ENCODE data around the gene MEN1. TPM values are rescaled to one million over a fixed set of nuclear protein-coding genes. Genes with fewer than 3 reads are reported as not detected.

The MEN1 gene
- total RNA-seq, 1 donor from 2014 or later, result 23.5 TPM

- no peak overlapping the region for H3K4me3 ChIP-seq (ENCODE audit: low read depth, low read length)
- no peak for TF ChIP-seq CTCF (conservative IDR thresholded peaks at IDR 0.05; ENCODE audit: low read depth, low read length)
- no peak for DNase-seq (ENCODE audit: low read depth)
Observed at GRCh38 chr11:64834723-64835615, 24.6 kb upstream of the MEN1 start.

DNA sequence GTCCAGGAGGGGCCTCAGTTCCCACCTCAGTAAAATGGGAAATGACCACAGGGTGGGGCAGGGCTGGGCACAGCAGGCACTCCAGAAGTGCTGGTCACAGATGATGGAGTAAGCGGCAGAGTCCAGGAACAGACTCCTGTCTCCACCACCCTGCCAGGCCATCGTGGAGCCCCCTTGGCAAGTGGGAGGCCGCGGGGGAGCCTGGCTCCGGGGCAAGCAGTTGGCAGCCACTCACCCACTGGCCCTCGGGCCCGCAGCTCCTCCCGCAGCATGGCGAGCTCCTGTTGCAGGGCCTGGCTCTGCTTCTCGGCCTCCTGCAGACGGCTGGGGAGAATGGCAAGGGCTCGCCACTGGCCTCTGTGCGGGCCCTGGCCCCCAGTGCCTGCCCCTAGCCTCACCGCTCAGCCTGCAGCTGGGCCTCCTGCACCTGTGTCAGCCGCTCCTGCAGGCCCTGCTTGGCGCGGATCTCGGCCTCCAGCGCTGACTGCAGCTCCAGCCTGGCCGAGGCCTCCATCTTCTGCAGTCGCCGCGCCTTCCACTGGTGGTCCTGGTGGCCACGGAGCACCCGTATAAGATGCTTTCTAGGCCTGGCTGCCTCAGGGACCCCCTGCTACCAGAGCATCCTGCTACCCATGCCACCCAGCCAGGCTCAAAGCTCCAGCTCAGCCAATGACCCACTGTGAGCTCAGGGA is 23.8 kb upstream of the MEN1 start:
- no peak for DNase-seq (ENCODE audit: low read depth)
- TF ChIP-seq CTCF (conservative IDR thresholded peaks at IDR 0.05; ENCODE audit: low read depth, low read length), result no peak
- H3K4me3 ChIP-seq (ENCODE audit: low read depth, low read length), result no peak overlapping the region

- H3K4me3 ChIP-seq (ENCODE audit: low read depth, low read length), result no peak overlapping the region
- no peak for TF ChIP-seq CTCF (conservative IDR thresholded peaks at IDR 0.05; ENCODE audit: low read depth, low read length)
- DNase-seq (ENCODE audit: low read depth), result no peak
Observed at GRCh38 chr11:64833509-64833908, 23.2 kb upstream of the MEN1 start.

- no peak for TF ChIP-seq CTCF (conservative IDR thresholded peaks at IDR 0.05; ENCODE audit: low read depth, low read length)
- H3K4me3 ChIP-seq (ENCODE audit: low read depth, low read length), result no peak overlapping the region
- DNase-seq (ENCODE audit: low read depth), result no peak
Observed at GRCh38 chr11:64833198-64833502, 22.8 kb upstream of the MEN1 start.

DNA sequence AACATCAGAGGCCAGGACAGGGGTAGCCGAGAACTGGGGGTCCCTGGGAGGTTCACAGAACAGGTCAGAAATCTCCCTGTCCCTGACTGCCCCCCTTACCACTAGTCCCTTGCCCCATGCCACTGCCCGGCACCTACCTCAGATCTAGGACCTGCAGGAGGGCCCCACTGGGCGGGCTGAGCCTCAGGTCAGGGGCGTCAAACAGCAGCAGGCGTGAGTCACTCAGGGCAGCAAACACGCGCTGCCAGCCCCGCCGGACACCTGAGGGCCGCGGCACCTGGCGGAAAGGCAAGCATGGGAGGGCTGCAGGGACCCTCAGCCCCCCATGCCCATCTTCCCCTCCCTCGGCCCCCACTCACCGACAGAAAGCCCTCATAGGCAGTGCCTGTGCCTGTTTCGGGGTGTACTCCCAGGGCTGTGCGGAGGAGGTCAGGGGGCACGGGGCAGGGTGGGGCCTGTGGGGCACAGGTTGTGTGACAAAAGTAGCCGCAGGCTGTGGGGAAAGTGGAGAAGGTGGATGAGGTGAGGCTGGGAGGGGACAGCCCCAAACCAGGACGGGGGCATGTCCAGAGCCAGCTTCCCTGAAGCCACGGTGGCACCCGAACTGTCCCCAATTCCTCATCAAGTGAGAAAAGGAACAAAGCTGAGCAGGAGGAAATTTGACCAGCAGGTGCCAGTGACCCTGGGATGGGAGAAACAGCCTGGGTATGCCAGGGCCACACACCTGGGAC is 22.3 kb upstream of the MEN1 start:
- no peak overlapping the region for H3K4me3 ChIP-seq (ENCODE audit: low read depth, low read length)
- no peak for TF ChIP-seq CTCF (conservative IDR thresholded peaks at IDR 0.05; ENCODE audit: low read depth, low read length)
- DNase-seq (ENCODE audit: low read depth), result no peak

DNA sequence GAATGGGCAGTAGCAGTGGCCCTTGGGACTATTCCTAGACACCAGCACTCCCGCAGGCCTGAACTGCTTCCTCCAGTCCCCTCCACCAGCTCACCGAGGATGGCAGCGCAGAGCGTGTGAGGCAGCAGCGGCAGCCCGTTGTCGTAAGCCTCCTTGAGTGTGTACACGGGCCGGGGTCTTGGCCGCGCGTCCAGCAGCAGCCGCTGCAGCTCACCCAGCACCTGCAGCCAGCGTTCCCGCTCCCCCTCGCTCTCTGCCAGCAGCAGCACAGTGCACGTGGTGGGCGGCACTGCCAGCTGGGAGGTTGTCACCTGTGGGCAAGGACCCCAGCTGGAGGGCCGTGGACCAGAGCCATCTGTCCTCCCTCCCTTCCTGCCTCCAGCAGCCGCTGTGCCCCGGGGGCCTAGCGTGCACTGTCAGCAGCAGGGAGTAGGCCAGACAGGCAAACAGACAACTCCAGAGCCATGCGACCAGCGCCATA is 21.1 kb upstream of the MEN1 start:
- no peak overlapping the region for H3K4me3 ChIP-seq (ENCODE audit: low read depth, low read length)

More for the DNA sequence above, 21.1 kb upstream of the MEN1 start:
- no peak for TF ChIP-seq CTCF (conservative IDR thresholded peaks at IDR 0.05; ENCODE audit: low read depth, low read length)
- no peak for DNase-seq (ENCODE audit: low read depth)

Measured in epithelial cell of proximal tubule (primary cell).